Neural progenitor cell (in vitro differentiated cells): ENCODE results near the gene SOBP. TPM values are rescaled to one million over a fixed set of nuclear protein-coding genes. Genes with fewer than 3 reads are reported as not detected.

Source experiments
- DNase-seq: peaks from one replicate; pipeline ENCODE4 v3.0.0-alpha.2; 2016; ENCODE audit warnings: low spot score
- H2AFZ ChIP-seq: fragments of 200-600 bp; sonication (generic); replicated peaks from 2 replicates; pipeline ENCODE4 v1.6.1; 2016; ENCODE audit warnings: antibody characterized with exemption
- H3F3A ChIP-seq: fragments of 200-600 bp; sonication (generic); 2 replicates; pipeline ENCODE4 v1.6.1; 2016; ENCODE audit warnings: antibody characterized with exemption, low read depth
- H3K27ac ChIP-seq: fragments of 200-600 bp; sonication (generic); 2 replicates; pipeline ENCODE4 v1.5.1; 2016; ENCODE audit warnings: mild to moderate bottlenecking
- H3K27me3 ChIP-seq: fragments of 200-600 bp; sonication (generic); 2 replicates; pipeline ENCODE4 v1.6.1; 2016; ENCODE audit warnings: mild to moderate bottlenecking, moderate library complexity
- H3K36me3 ChIP-seq: fragments of 200-600 bp; sonication (generic); 2 replicates; pipeline ENCODE4 v1.5.1; 2016
- H3K4me1 ChIP-seq: fragments of 200-600 bp; sonication (generic); 2 replicates; pipeline ENCODE4 v1.6.1; 2016; ENCODE audit warnings: mixed run types
- H3K4me2 ChIP-seq: fragments of 200-600 bp; sonication (generic); 2 replicates; pipeline ENCODE4 v1.6.1; 2016
- H3K4me3 ChIP-seq: fragments of 200-600 bp; sonication (generic); 2 replicates; pipeline ENCODE4 v1.5.1; 2016
- H3K79me2 ChIP-seq: fragments of 200-600 bp; sonication (generic); 2 replicates; pipeline ENCODE4 v1.6.1; 2016; ENCODE audit warnings: low read depth
- H3K9ac ChIP-seq: fragments of 200-600 bp; sonication (generic); 2 replicates; pipeline ENCODE4 v1.6.1; 2016
- H3K9me3 ChIP-seq: fragments of 200-600 bp; sonication (generic); 2 replicates; pipeline ENCODE4 v1.5.1; 2016; ENCODE audit warnings: low read depth
- H4K20me1 ChIP-seq: fragments of 200-600 bp; sonication (generic); 2 replicates; pipeline ENCODE4 v1.6.1; 2016; ENCODE audit warnings: low read depth
- H3K27ac Mint-ChIP-seq: 3 replicates; pipeline ENCODE4 v1.8.0; 2021; ENCODE audit warnings: mixed read lengths
- H3K27me3 Mint-ChIP-seq: 2 replicates; pipeline ENCODE4 v1.8.0; 2022; ENCODE audit warnings: low read depth, mild to moderate bottlenecking, inconsistent platforms, moderate library complexity, mixed read lengths; ENCODE audit not compliant: insufficient read depth
- H3K36me3 Mint-ChIP-seq: 3 replicates; pipeline ENCODE4 v1.8.0; 2021; ENCODE audit warnings: mixed read lengths
- H3K4me1 Mint-ChIP-seq: 3 replicates; pipeline ENCODE4 v1.8.0; 2021; ENCODE audit warnings: mixed read lengths
- H3K4me3 Mint-ChIP-seq: 3 replicates; pipeline ENCODE4 v1.8.0; 2021; ENCODE audit warnings: mild to moderate bottlenecking, moderate library complexity, mixed read lengths
- H3K9me3 Mint-ChIP-seq: 3 replicates; pipeline ENCODE4 v1.8.0; 2020; ENCODE audit warnings: mixed read lengths
- EZH2 ChIP-seq: fragments of 200-600 bp; sonication (generic); IDR thresholded peaks from 2 replicates; pipeline ENCODE4 v1.6.1; 2017; ENCODE audit warnings: antibody characterized with exemption, mild to moderate bottlenecking, moderate library complexity
- EZH2phosphoT487 ChIP-seq: fragments of 200-600 bp; sonication (generic); IDR thresholded peaks from 2 replicates; pipeline ENCODE4 v1.6.1; 2017; ENCODE audit warnings: antibody characterized with exemption
- total RNA-seq: library from RNA; depleted of rRNA; stranded (reverse); fragments of >200 nt; gene quantifications from 2 replicates; pipeline ENCODE4 v1.2.3, GENCODE V29; 2015; ENCODE audit warnings: low replicate concordance
- TF ChIP-seq, protein P1 (sequence below): fragments of 200-600 bp; sonication (generic); IDR thresholded peaks from 2 replicates; pipeline ENCODE4 v1.5.1; 2017; ENCODE audit warnings: antibody characterized with exemption, mild to moderate bottlenecking

SOBP gene
- total RNA-seq, 1 donor from 2014 or later: 12.6 TPM

DNA sequence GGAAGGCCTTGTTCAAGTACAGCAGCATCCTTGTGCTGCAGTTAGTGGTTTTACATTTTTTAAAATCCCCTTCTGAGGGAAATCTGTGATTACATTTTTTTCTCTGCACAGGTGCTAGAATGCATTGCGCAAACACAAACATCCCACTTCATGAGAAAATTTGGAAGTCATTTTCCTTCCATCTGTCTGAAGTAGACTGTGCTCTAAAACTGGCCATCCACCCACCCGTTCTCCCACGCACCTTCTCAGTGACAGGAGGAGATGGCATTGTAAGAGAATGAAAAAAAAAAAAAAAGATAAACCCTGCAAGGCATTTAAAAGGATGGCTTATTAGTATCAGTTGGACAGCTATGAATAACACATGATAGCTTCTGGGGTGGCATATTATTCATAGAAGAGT, 65.0 kb downstream of the SOBP start:
- no peak for DNase-seq
- Mint-ChIP-seq H3K4me1 (peaks cover 54% of the 10 kb centered on the region), H3K36me3 (peaks cover 19% of the 10 kb centered on the region), H3K9me3 (no peaks in the 10 kb centered on the region), H3K4me3 (no peak overlapping the region), H3K27ac (no peak overlapping the region), H3K27me3 (no peaks in the 10 kb centered on the region)
- Histone ChIP-seq H3K27me3 (no peaks in the 10 kb centered on the region), H3K9me3 (no peaks in the 10 kb centered on the region), H3F3A (peaks cover 17% of the 10 kb centered on the region), H3K36me3 (no peaks in the 10 kb centered on the region), H3K4me3 (no peak overlapping the region), H3K4me2 (peak overlapping the region; percentile 52), H4K20me1 (peaks cover 6% of the 10 kb centered on the region), H3K9ac (no peak overlapping the region), H2AFZ (no peak overlapping the region), H3K27ac (no peak overlapping the region), H3K4me1 (peaks cover 21% of the 10 kb centered on the region), H3K79me2 (no peaks in the 10 kb centered on the region)
- TF ChIP-seq EZH2phosphoT487: no peak
- TF ChIP-seq EZH2: no peak
- TF ChIP-seq, protein P1, sequence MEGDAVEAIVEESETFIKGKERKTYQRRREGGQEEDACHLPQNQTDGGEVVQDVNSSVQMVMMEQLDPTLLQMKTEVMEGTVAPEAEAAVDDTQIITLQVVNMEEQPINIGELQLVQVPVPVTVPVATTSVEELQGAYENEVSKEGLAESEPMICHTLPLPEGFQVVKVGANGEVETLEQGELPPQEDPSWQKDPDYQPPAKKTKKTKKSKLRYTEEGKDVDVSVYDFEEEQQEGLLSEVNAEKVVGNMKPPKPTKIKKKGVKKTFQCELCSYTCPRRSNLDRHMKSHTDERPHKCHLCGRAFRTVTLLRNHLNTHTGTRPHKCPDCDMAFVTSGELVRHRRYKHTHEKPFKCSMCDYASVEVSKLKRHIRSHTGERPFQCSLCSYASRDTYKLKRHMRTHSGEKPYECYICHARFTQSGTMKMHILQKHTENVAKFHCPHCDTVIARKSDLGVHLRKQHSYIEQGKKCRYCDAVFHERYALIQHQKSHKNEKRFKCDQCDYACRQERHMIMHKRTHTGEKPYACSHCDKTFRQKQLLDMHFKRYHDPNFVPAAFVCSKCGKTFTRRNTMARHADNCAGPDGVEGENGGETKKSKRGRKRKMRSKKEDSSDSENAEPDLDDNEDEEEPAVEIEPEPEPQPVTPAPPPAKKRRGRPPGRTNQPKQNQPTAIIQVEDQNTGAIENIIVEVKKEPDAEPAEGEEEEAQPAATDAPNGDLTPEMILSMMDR: no peak

DNA sequence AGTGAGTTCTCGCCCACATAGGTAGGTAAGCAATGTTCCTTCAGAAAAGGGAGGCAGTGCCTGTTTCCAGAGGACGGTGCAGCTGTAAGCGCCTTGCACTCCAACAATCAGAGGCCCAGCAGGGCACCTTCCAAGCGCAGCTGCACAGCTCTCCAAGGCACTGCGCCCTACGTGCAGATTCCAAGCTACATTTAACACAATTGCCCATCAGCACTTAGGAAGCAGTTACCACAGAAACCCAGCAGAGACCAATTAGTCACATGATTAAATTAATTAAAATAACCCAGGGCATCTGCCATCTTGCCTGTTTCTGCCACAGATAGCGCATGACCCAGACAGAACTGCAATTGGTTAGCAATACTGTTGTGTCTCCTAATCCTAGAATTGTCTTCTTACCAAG, 65.5 kb downstream of the SOBP start:
- Histone ChIP-seq H3K79me2 (no peaks in the 10 kb centered on the region), H3K27ac (no peak overlapping the region), H3F3A (peaks cover 16% of the 10 kb centered on the region), H3K4me1 (peaks cover 19% of the 10 kb centered on the region), H3K36me3 (no peaks in the 10 kb centered on the region), H4K20me1 (peaks cover 8% of the 10 kb centered on the region), H3K27me3 (no peaks in the 10 kb centered on the region), H3K9ac (no peak overlapping the region), H3K9me3 (no peaks in the 10 kb centered on the region), H2AFZ (no peak overlapping the region), H3K4me2 (peak overlapping the region; percentile 52), H3K4me3 (no peak overlapping the region)
- H3K36me3 Mint-ChIP-seq: peaks cover 19% of the 10 kb centered on the region
- DNase-seq: peak; percentile 79
- TF ChIP-seq, protein P1: no peak
- TF ChIP-seq EZH2phosphoT487 (peak; percentile 65), EZH2 (no peak)
- peak overlapping the region; percentile 55 for H3K4me3 Mint-ChIP-seq
- no peaks in the 10 kb centered on the region for H3K27me3 Mint-ChIP-seq
- peaks cover 54% of the 10 kb centered on the region for H3K4me1 Mint-ChIP-seq
- H3K9me3 Mint-ChIP-seq: no peaks in the 10 kb centered on the region
- peak overlapping the region; percentile 46 for H3K27ac Mint-ChIP-seq

DNA sequence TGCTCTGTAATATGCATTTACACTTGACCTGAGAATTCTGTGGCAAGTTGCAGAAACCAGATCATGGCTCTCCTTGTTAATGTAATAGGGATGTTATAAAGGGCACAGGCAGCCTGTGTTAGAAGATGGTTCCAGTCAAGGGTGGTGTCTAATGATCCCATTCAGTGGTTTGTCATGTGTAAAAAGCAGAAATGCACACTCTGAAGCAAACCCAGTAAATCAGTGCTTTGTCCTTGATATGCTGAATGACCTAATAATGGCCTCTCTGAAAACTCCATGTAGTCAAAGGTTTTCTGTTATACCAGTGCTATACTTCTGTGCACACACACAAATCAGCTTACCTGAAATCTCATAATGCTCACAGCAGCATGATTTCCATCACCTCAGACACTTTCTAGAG, 66.2 kb downstream of the SOBP start:
- peaks cover 55% of the 10 kb centered on the region for H3K4me1 Mint-ChIP-seq
- H3K27me3 Mint-ChIP-seq: no peaks in the 10 kb centered on the region
- Histone ChIP-seq H3K4me1 (peaks cover 26% of the 10 kb centered on the region), H2AFZ (no peak overlapping the region), H3K9ac (no peak overlapping the region), H3F3A (peaks cover 16% of the 10 kb centered on the region), H3K9me3 (no peaks in the 10 kb centered on the region), H3K4me3 (no peak overlapping the region), H3K27me3 (no peaks in the 10 kb centered on the region), H3K27ac (no peak overlapping the region), H3K4me2 (peak overlapping the region; percentile 8), H3K79me2 (no peaks in the 10 kb centered on the region), H4K20me1 (peaks cover 13% of the 10 kb centered on the region), H3K36me3 (no peaks in the 10 kb centered on the region)
- H3K27ac Mint-ChIP-seq: no peak overlapping the region
- DNase-seq: no peak
- H3K36me3 Mint-ChIP-seq: peaks cover 16% of the 10 kb centered on the region
- TF ChIP-seq, protein P1: no peak
- TF ChIP-seq EZH2 (no peak), EZH2phosphoT487 (no peak)
- H3K4me3 Mint-ChIP-seq: no peak overlapping the region
- no peaks in the 10 kb centered on the region for H3K9me3 Mint-ChIP-seq
